HG02763 (cell line): ENCODE data around the gene UGT1A1.

Source experiments
- ATAC-seq: cut with Tn5 transposase; IDR thresholded peaks from one replicate; pipeline ENCODE4 v1.9.1; 2021; ENCODE audit warnings: mild to moderate bottlenecking, moderate library complexity; ENCODE audit not compliant: unreplicated experiment

The UGT1A1 gene

GRCh38 chr2:233814056-233814835, 54.2 kb downstream of the UGT1A1 start:
- ATAC-seq = no peak

GRCh38 chr2:233815861-233816260, 55.8 kb downstream of the UGT1A1 start:
- no peak for ATAC-seq

DNA sequence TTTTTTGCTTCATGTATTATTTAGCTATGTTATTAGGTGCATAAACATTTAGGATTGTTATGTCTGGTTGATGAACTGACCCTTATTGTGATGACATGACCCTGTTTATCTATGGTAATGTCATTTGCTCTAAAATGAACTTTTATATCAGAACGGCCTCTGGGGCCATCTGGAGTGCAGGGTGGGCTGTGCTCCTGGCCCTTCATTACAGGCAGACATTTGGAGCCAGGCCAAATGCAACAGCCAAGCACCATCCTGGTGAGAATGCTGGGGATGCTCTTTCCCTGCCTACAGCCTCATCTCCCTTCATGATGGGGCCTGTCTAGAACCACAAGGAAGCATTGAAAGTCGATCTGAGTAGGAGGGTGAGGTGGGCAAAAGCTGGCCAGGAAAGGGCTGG, 56.3 kb downstream of the UGT1A1 start:
- no peak for ATAC-seq

GRCh38 chr2:233816771-233817170, 56.7 kb downstream of the UGT1A1 start:
- no peak for ATAC-seq

DNA sequence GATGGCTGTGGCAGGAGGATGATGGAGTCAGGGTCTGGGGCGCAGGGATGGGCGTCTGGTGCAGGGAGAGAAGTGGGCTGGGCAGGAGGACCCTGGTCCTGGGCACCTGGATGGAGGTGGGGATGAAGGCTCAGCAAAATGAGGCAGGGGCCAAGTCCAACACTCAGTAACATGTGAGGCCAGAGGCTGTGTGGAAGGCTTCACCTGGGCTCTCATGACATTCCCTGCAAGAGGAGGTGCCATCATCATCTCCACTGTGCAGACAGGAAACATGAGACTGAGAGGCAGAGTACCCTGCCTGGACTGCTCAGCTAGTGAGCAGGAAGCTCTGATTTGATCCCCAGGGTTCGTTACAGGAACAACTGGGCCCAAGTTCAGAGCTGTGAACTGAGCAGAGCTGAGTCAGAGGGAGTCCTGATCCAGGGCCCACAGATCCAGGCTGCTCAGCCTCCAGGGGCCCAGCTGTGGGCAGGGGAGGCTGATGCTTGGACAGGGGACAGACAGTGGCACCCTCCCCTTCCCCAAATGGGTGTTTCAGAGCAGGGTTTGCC, 57.4 kb downstream of the UGT1A1 start:
- no peak for ATAC-seq

GRCh38 chr2:233817995-233818638, 58.0 kb downstream of the UGT1A1 start:
- ATAC-seq = no peak

DNA sequence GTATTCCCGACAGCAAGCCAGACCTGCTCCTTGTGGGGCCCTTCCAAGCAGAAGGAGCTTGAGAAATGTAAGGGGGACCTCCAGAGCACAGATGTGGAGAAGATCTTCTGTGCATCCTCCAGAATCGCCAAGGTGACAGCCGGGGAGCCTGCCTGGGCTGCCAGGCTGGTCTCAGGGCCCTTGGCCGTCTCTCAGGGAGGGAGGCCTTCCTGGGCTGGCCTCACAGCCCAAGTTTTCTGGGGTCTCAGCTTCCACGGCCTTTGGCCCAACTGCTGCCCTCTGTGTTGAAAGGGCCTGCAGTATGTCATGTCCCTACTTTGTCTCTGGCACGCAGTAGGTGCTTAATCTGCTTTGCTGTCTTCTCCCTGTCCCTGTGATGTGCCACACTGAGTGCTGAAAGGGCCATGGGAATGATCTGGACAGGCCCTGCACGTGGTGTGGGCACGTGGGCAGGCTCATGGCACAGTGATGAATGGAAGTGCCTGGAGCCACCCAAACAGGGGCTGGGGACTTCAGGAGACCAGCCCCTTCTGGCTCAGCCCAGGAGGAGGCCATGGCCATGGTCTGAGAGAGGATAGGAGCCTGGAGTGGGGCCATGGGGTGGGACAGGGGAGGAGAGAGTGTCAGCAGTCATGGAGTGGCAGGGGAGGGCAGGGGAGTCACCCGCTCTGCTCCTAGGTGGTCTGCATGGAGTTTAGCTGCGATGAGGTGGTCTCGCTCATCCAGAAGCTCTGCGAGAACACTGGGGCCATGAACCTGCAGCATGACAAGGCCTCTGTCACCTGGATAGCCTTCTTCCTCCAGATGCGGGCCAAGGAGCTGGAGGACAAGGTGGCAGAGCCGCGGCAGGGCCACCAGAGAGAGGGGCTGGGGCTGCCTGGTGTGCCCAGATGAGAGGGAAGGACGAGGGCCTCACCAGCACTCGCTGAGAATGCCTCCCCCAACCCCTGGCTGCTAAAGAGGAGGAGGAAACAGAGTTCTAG, 58.9 kb downstream of the UGT1A1 start:
- ATAC-seq = no peak

- ATAC-seq = no peak
Observed at GRCh38 chr2:233819884-233820773, 60.1 kb downstream of the UGT1A1 start.

DNA sequence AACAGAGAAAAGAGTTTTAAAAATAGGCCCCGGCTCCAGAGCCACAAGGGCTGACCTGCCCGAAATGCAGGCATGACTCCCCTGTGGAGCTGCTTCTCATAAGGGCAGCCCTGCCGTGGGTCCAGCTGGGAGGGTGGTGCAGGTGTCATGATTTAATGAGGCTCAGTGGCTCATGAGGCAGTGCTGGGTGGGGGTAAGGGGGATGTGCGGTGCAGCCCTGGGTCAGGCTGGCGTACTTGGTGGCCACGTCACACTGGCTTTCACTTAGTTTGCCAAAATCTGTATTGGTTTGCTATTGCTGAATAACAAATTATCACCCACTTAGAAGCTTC, 60.7 kb downstream of the UGT1A1 start:
- no peak for ATAC-seq

GRCh38 chr2:233821196-233821595, 61.1 kb downstream of the UGT1A1 start:
- ATAC-seq = no peak

- no peak for ATAC-seq
Observed at GRCh38 chr2:233821709-233822100, 61.6 kb downstream of the UGT1A1 start.

- ATAC-seq = no peak
Observed at GRCh38 chr2:233822101-233822771, 62.2 kb downstream of the UGT1A1 start.
